Testis (tissue), 3 donors: Measurements from ENCODE around the gene NKD1. TPM values are rescaled to one million over a fixed set of nuclear protein-coding genes. Genes with fewer than 3 reads are reported as not detected.

Experiments
- DNase-seq: peaks from one replicate; pipeline ENCODE4 v3.0.0-alpha.2; 2019
- H3K27ac ChIP-seq, 2 donors: fragments of 200-600 bp; sonication (generic); one replicate each; pipeline ENCODE4 v1.5.1; 2019
- H3K27me3 ChIP-seq: fragments of 200-600 bp; sonication (generic); one replicate; pipeline ENCODE4 v1.5.1; 2019
- H3K36me3 ChIP-seq: fragments of 200-600 bp; sonication (generic); one replicate; pipeline ENCODE4 v1.5.1; 2017; ENCODE audit warnings: low read depth; ENCODE audit errors: missing control alignments
- H3K4me1 ChIP-seq: fragments of 200-600 bp; sonication (generic); one replicate; pipeline ENCODE4 v1.5.1; 2019
- H3K4me3 ChIP-seq, 2 donors: fragments of 200-600 bp; sonication (generic); one replicate each; pipeline ENCODE4 v1.5.1; 2017 to 2019
- H3K9me3 ChIP-seq: fragments of 200-600 bp; sonication (generic); one replicate; pipeline ENCODE4 v1.5.1; 2017
- CTCF ChIP-seq, 3 experiments: fragments of 450-650 bp in 2 of 3; fragments of 200-600 bp in 1 of 3; sonication (generic) in 1 of 3; IDR thresholded peaks; one replicate each; pipeline ENCODE4 v1.5.1; 2016 to 2019; ENCODE audit warnings: antibody characterized with exemption in 3 of 3, mild to moderate bottlenecking in 2 of 3, moderate library complexity in 1 of 3
- POLR2A ChIP-seq: fragments of 450-650 bp; IDR thresholded peaks from one replicate; pipeline ENCODE4 v1.6.1; 2017; ENCODE audit warnings: antibody characterized with exemption, mild to moderate bottlenecking, moderate library complexity
- WGBS, 2 donors: methylation state at CpG; one replicate each; pipeline ENCODE4 v1.1.5; 2018; 5-methylcytosine and 5-hydroxymethylcytosine counted together
- intact Hi-C: fragments of 100-400 bp; cut with DNase I; formaldehyde crosslinking; loops from one replicate; pipeline ENCODE4 v1.15.1; 2023; ENCODE audit warnings: low total_unique reads
- polyA plus RNA-seq: library from polyadenylated mRNA; stranded (reverse); fragments of 350-450 nt; fragmentation: Illumina TruSeq; extraction: RNeasy Lipid Tissue Mini Kit (QIAGEN cat#74804); gene quantifications from one replicate; pipeline ENCODE4 v1.2.3, GENCODE V29; 2014; ENCODE audit warnings: low read depth, low replicate concordance; ENCODE audit not compliant: insufficient read depth
- total RNA-seq, 2 donors: library from RNA; depleted of rRNA; stranded (reverse); fragments of >200 nt; gene quantifications; one replicate each; pipeline ENCODE4 v1.2.3, GENCODE V29; 2016

Gene NKD1
- total and polyA plus RNA-seq, 3 donors from 2014 or later: 5.9 to 14.4 (median 8.4) TPM

- Histone ChIP-seq H3K36me3 (no peaks in the 10 kb centered on the region), H3K27ac (no peak overlapping the region), H3K4me3 (peak overlapping the region; percentile 6 to 12), H3K4me1 (no peaks in the 10 kb centered on the region), H3K27me3 (no peaks in the 10 kb centered on the region), H3K9me3 (no peaks in the 10 kb centered on the region)
- peak; percentile 80 for DNase-seq
- WGBS, 2 donors: 37 to 68% methylated on average over 16 to 17 of the region's 17 CpGs
- no peak for TF ChIP-seq POLR2A
- no peak for TF ChIP-seq CTCF (IDR thresholded peaks at IDR 0.05)
- intact Hi-C loops: no loop called here
Measured at GRCh38 chr16:50635505-50636392, 87.6 kb downstream of the NKD1 start.

- no peaks in the 10 kb centered on the region for H3K4me1 ChIP-seq
- 85 to 86% methylated on average over 10 of the region's 10 CpGs for WGBS, 2 donors
- H3K36me3 ChIP-seq: no peaks in the 10 kb centered on the region
- intact Hi-C loops: no loop called here
- no peaks in the 10 kb centered on the region for H3K27me3 ChIP-seq
- no peak overlapping the region for H3K27ac ChIP-seq
- no peaks in the 10 kb centered on the region for H3K9me3 ChIP-seq
- DNase-seq: no peak
- no peak overlapping the region for H3K4me3 ChIP-seq
- TF ChIP-seq POLR2A: no peak
- no peak for TF ChIP-seq CTCF (IDR thresholded peaks at IDR 0.05)
Measured at GRCh38 chr16:50636753-50637374, 88.7 kb downstream of the NKD1 start.

- DNase-seq: no peak
- Histone ChIP-seq H3K9me3 (no peaks in the 10 kb centered on the region), H3K4me1 (no peaks in the 10 kb centered on the region), H3K36me3 (no peaks in the 10 kb centered on the region), H3K27me3 (no peaks in the 10 kb centered on the region), H3K4me3 (no peak overlapping the region), H3K27ac (no peak overlapping the region)
- TF ChIP-seq POLR2A (no peak), CTCF (IDR thresholded peaks at IDR 0.05) (no peak)
- intact Hi-C loops: no loop called here
- 77 to 83% methylated on average over 8 to 13 of the region's 13 CpGs for WGBS, 2 donors
Measured at GRCh38 chr16:50637716-50638602, 89.8 kb downstream of the NKD1 start.

GRCh38 chr16:50638816-50639670 is 90.8 kb downstream of the NKD1 start:
- Histone ChIP-seq H3K36me3 (no peaks in the 10 kb centered on the region), H3K4me3 (no peak overlapping the region), H3K4me1 (no peaks in the 10 kb centered on the region), H3K9me3 (no peaks in the 10 kb centered on the region), H3K27ac (no peak overlapping the region), H3K27me3 (no peaks in the 10 kb centered on the region)
- intact Hi-C loops: no loop called here
- WGBS, 2 donors: 84 to 91% methylated on average over 5 to 8 of the region's 8 CpGs
- TF ChIP-seq POLR2A (no peak), CTCF (IDR thresholded peaks at IDR 0.05) (no peak)
- DNase-seq: no peak
